HepG2 (cell line): ENCODE results near the gene GBE1. TPM values are rescaled to one million over a fixed set of nuclear protein-coding genes. Genes with fewer than 3 reads are reported as not detected.

Experiments used
- ATAC-seq: fragments of 200-7000 bp; cut with Tn5 transposase; 3 replicates; pipeline ENCODE4 v1.9.1; 2020; ENCODE audit warnings: mild to moderate bottlenecking, moderate library complexity
- BruUV-seq: library from RNA; stranded (reverse); fragments of 400-500 nt; replicated peaks from 2 replicates; lab custom pipeline; 2021; lab: Mats Ljungman, UMichigan
- CTCF ChIA-PET: fragments of 300-600 bp; formaldehyde crosslinking; extraction: SDS; loops from one replicate; lab custom pipeline; 2021; ENCODE audit warnings: low total read pairs, inconsistent platforms, low intra/inter-chr PET ratio; lab: Yijun Ruan, JAX
- POLR2A ChIA-PET: fragments of 350-600 bp; sonication (Branson Sonifier 250); formaldehyde crosslinking; loops from one replicate; lab custom pipeline; 2020; ENCODE audit warnings: antibody characterized with exemption, inconsistent platforms; lab: Yijun Ruan, JAX
- DNase-seq: peaks from one replicate; pipeline ENCODE4 v3.0.0-alpha.2; 2015; ENCODE audit warnings: low spot score
- FAIRE-seq: peaks from 3 replicates; lab custom pipeline; 2011; peaks lifted over from hg19 to GRCh38; lab: Jason Lieb, UNC
- H2AFZ ChIP-seq: one replicate; pipeline ENCODE4 v1.6.1; 2011; ENCODE audit warnings: low read length, inconsistent platforms
- H3K27ac ChIP-seq: fragments of 300-600 bp; 3 replicates; pipeline ENCODE4 v1.8.0; 2011; ENCODE audit warnings: mixed run types, mild to moderate bottlenecking, mixed read lengths, low read length, inconsistent platforms; ENCODE audit not compliant: insufficient read depth; ENCODE audit errors: extremely low read length
- H3K27me3 ChIP-seq, 2 experiments: fragments of 200-600 bp in 1 of 2; 2 replicates in 1 of 2; 3 replicates in 1 of 2; pipeline versions ENCODE4 v1.6.0 to v1.8.0; 2011; ENCODE audit warnings: low read length in 2 of 2, mild to moderate bottlenecking in 2 of 2, moderate library complexity in 2 of 2, inconsistent platforms in 1 of 2; ENCODE audit not compliant: insufficient read depth in 2 of 2, control insufficient read depth in 1 of 2
- H3K36me3 ChIP-seq, 2 experiments: fragments of 200-600 bp in 1 of 2; replicated peaks in 1 of 2; 2 replicates in 1 of 2; 3 replicates in 1 of 2; pipeline versions ENCODE4 v1.5.1 to v1.8.0; 2011; ENCODE audit warnings: low read length in 2 of 2, inconsistent platforms in 1 of 2; ENCODE audit not compliant: insufficient read depth in 2 of 2, control insufficient read depth in 1 of 2
- H3K4me1 ChIP-seq: 2 replicates; pipeline ENCODE4 v1.5.1; 2012; ENCODE audit warnings: low read length, inconsistent platforms; ENCODE audit not compliant: insufficient read depth
- H3K4me2 ChIP-seq: 2 replicates; pipeline ENCODE4 v1.6.0; 2011; ENCODE audit warnings: low read depth, low read length, inconsistent platforms
- H3K4me3 ChIP-seq, 3 experiments: fragments of 200-600 bp in 1 of 3; sonication (generic), shearing (Covaris generic) in 1 of 3; replicated peaks in 1 of 3; 2 replicates each; pipeline ENCODE4 v1.5.1; 2011 to 2016; ENCODE audit warnings: low read length in 3 of 3, inconsistent platforms in 2 of 3, low read depth in 2 of 3, mild to moderate bottlenecking in 2 of 3, control low read depth in 1 of 3, mixed read lengths in 1 of 3; ENCODE audit not compliant: insufficient read depth in 1 of 3
- H3K79me2 ChIP-seq: one replicate; pipeline ENCODE4 v1.6.1; 2011; ENCODE audit warnings: low read length, inconsistent platforms; ENCODE audit not compliant: insufficient read depth
- H3K9ac ChIP-seq: 2 replicates; pipeline ENCODE4 v1.6.0; 2011; ENCODE audit warnings: mild to moderate bottlenecking, low read depth, low read length, inconsistent platforms; ENCODE audit not compliant: insufficient read depth
- H3K9me3 ChIP-seq: 2 replicates; pipeline ENCODE4 v1.5.1; 2012; ENCODE audit warnings: mild to moderate bottlenecking, low read length
- H4K20me1 ChIP-seq: 2 replicates; pipeline ENCODE4 v1.6.0; 2011; ENCODE audit warnings: inconsistent platforms, mild to moderate bottlenecking, low read length, moderate library complexity; ENCODE audit not compliant: insufficient read depth
- IRF2 ChIP-seq: IDR thresholded peaks from 2 replicates; pipeline ENCODE4 v1.6.1; 2018; ENCODE audit warnings: missing genetic modification reagents, missing compliant biosample characterization
- KDM6A ChIP-seq: IDR thresholded peaks from 2 replicates; pipeline ENCODE4 v1.6.1; 2016; ENCODE audit warnings: low read depth
- RFX5 ChIP-seq: IDR thresholded peaks from 2 replicates; pipeline ENCODE4 v1.6.1; 2011; ENCODE audit warnings: low read depth, low read length, improper control_type of control experiment
- SAP130 ChIP-seq: IDR thresholded peaks from 2 replicates; pipeline ENCODE4 v1.6.1; 2016; ENCODE audit warnings: low read depth
- SKI ChIP-seq: fragments of 450-650 bp; IDR thresholded peaks from one replicate; pipeline ENCODE4 v1.6.1; 2018; ENCODE audit warnings: mild to moderate bottlenecking; ENCODE audit not compliant: partially characterized antibody
- SP2 ChIP-seq: sonication (generic); formaldehyde crosslinking; IDR thresholded peaks from 2 replicates; pipeline ENCODE4 v1.5.1; 2020; ENCODE audit warnings: mild to moderate bottlenecking, missing genetic modification reagents
- SRSF4 ChIP-seq: fragments of 200-400 bp; formaldehyde crosslinking; IDR thresholded peaks from one replicate; pipeline ENCODE4 v1.6.1; 2018; ENCODE audit warnings: mild to moderate bottlenecking, low read depth, low read length, moderate library complexity; ENCODE audit not compliant: poor library complexity, severe bottlenecking
- TBX3 ChIP-seq: fragments of 450-650 bp; IDR thresholded peaks from 2 replicates; pipeline ENCODE4 v1.6.1; 2017; ENCODE audit warnings: antibody characterized with exemption, mild to moderate bottlenecking, inconsistent platforms, borderline replicate concordance
- THRA ChIP-seq: sonication (generic); formaldehyde crosslinking; IDR thresholded peaks from 2 replicates; pipeline ENCODE4 v1.4.0; 2020; ENCODE audit warnings: missing genetic modification reagents, borderline replicate concordance
- TP53 ChIP-seq: sonication (generic); formaldehyde crosslinking; conservative IDR thresholded peaks from 2 replicates; pipeline ENCODE4 v1.4.0; 2020; ENCODE audit warnings: missing genetic modification reagents
- ZMYM3 ChIP-seq: sonication (generic); formaldehyde crosslinking; IDR thresholded peaks from 2 replicates; pipeline ENCODE4 v1.5.1; 2020; ENCODE audit warnings: mild to moderate bottlenecking, missing genetic modification reagents
- ZNF230 ChIP-seq: sonication (generic); formaldehyde crosslinking; IDR thresholded peaks from 2 replicates; pipeline ENCODE4 v1.4.0; 2020; ENCODE audit warnings: mild to moderate bottlenecking, missing genetic modification reagents
- ZNF574 ChIP-seq: sonication (generic); formaldehyde crosslinking; IDR thresholded peaks from 2 replicates; pipeline ENCODE4 v1.4.0; 2020; ENCODE audit warnings: missing genetic modification reagents
- ZNF672 ChIP-seq: sonication (generic); formaldehyde crosslinking; IDR thresholded peaks from 2 replicates; pipeline ENCODE4 v1.8.1; 2022; ENCODE audit warnings: missing genetic modification reagents
- ZNF720 ChIP-seq: sonication (generic); formaldehyde crosslinking; IDR thresholded peaks from 2 replicates; pipeline ENCODE4 v1.4.0; 2020; ENCODE audit warnings: missing genetic modification reagents
- ZNF773 ChIP-seq: sonication (generic); formaldehyde crosslinking; IDR thresholded peaks from 2 replicates; pipeline ENCODE4 v1.4.0; 2020; ENCODE audit warnings: missing genetic modification reagents, borderline replicate concordance
- ZNF850 ChIP-seq: sonication (generic); formaldehyde crosslinking; conservative IDR thresholded peaks from 2 replicates; pipeline ENCODE4 v1.9.0; 2021; ENCODE audit warnings: mild to moderate bottlenecking, missing genetic modification reagents
- WGBS: methylation state at CpG from one replicate; pipeline ENCODE4 v1.1.6; 2017; ENCODE audit warnings: low lambda C conversion rate; 5-methylcytosine and 5-hydroxymethylcytosine counted together
- in situ Hi-C: cut with HindIII; loops from 2 replicates; pipeline ENCODE4 v1.10.0; 2017; ENCODE audit warnings: low pct_unique_long_range_greater_than_20kb; ENCODE audit not compliant: extremely low pct_ligation_motif_present
- intact Hi-C: fragments of 100-400 bp; cut with micrococcal nuclease; formaldehyde crosslinking; loops from one replicate; pipeline ENCODE4 v1.10.0; 2022; ENCODE audit not compliant: unreplicated experiment
- polyA plus RNA-seq, 8 experiments: library from polyadenylated mRNA; depleted of rRNA in 3 of 8; stranded (reverse) in 7 of 8; unstranded in 1 of 8; fragments of >200 nt; fragmentation: Illumina TruSeq in 4 of 8; extraction: Trizol in 4 of 8; gene quantifications; 2 replicates each; pipeline versions ENCODE4 v1.2.1 to v1.2.3, GENCODE V29; 2011 to 2016; ENCODE audit warnings: low read depth in 4 of 8, missing spikeins in 1 of 8, mixed read lengths in 1 of 8; ENCODE audit not compliant: insufficient read depth in 1 of 8
- total RNA-seq, 5 experiments: library from RNA; depleted of rRNA; stranded (reverse); fragments of >200 nt; fragmentation: Illumina TruSeq; extraction: Trizol; gene quantifications; 2 replicates each; pipeline ENCODE4 v1.2.3, GENCODE V29; 2016; ENCODE audit warnings: low read depth in 1 of 5

Gene GBE1
- total and polyA plus RNA-seq, 2 of the 13 experiments (the other 11 are each of a cell fraction or from before 2014, with no cell fraction given) = 22.9 to 36.1 TPM

- no peaks in the 10 kb centered on the region for H3K9me3 ChIP-seq
- no peaks in the 10 kb centered on the region for H4K20me1 ChIP-seq
- no peak overlapping the region for H3K9ac ChIP-seq
- H3K4me2 ChIP-seq = no peak overlapping the region
- H3K36me3 ChIP-seq = no peaks in the 10 kb centered on the region; a peak in 1 of 5 replicates
- in situ Hi-C loops = no loop called here
- no peak overlapping the region for H2AFZ ChIP-seq
- TF ChIP-seq IRF2 (CRISPR knock-in tag) (no peak), RFX5 (no peak), ZMYM3 (CRISPR knock-in tag) (no peak), ZNF574 (no peak), ZNF773 (CRISPR knock-in tag) (no peak), ZNF672 (CRISPR knock-in tag) (no peak), TBX3 (no peak), SP2 (CRISPR knock-in tag) (no peak), SRSF4 (no peak), SKI (no peak), THRA (CRISPR knock-in tag) (no peak), ZNF720 (CRISPR knock-in tag) (no peak), ZNF230 (CRISPR knock-in tag) (no peak), ZNF850 (CRISPR knock-in tag) (no peak), TP53 (CRISPR knock-in tag) (no peak), SAP130 (CRISPR knock-in tag) (no peak), KDM6A (no peak)
- 89% methylated on average over 7 of the region's 7 CpGs for WGBS
- ATAC-seq (no peak; the same call in 2 of the 3 replicates), FAIRE-seq (no peak), DNase-seq (no peak)
- no peak overlapping the region for H3K4me3 ChIP-seq
- BruUV-seq = no TSS peak
- H3K4me1 ChIP-seq = peaks cover 9% of the 10 kb centered on the region
- intact Hi-C loops = no loop called here
- no peak overlapping the region for H3K27ac ChIP-seq
- ChIA-PET CTCF (no interaction called here), POLR2A (no interaction called here)
- H3K27me3 ChIP-seq = no peaks in the 10 kb centered on the region
- H3K79me2 ChIP-seq = no peaks in the 10 kb centered on the region
Measured at GRCh38 chr3:81689617-81690016, 71.8 kb downstream of the GBE1 start.
